Caco-2 (cell line): ENCODE data around the gene OTX2. TPM values are rescaled to one million over a fixed set of nuclear protein-coding genes. Genes with fewer than 3 reads are reported as not detected.
A peak's percentile ranks its signal among the peaks of the same experiment; 100 is the strongest.

Source experiments
- BruUV-seq: library from RNA; stranded (reverse); fragments of 400-500 nt; replicated peaks from 2 replicates; lab custom pipeline; 2021; lab: Mats Ljungman, UMichigan
- CTCF ChIA-PET: fragments of 300-600 bp; sonication (Branson Sonifier 250); formaldehyde crosslinking; loops from one replicate; lab custom pipeline; 2022; ENCODE audit warnings: antibody characterized with exemption; lab: Charles Lee
- POLR2A ChIA-PET: fragments of 300-600 bp; sonication (Branson Sonifier 250); formaldehyde crosslinking; loops from one replicate; lab custom pipeline; 2022; ENCODE audit warnings: antibody characterized with exemption; lab: Charles Lee
- DNase-seq, 2 experiments: peaks; one replicate each; pipeline versions ENCODE4 v3.0.0 to v3.0.0-alpha.2; 2020 to 2022
- H3K27me3 ChIP-seq: replicated peaks from 2 replicates; pipeline ENCODE4 v1.6.0; 2011; ENCODE audit warnings: low read length; ENCODE audit not compliant: control insufficient read depth, insufficient read depth
- H3K36me3 ChIP-seq: 2 replicates; pipeline ENCODE4 v1.5.1; 2011; ENCODE audit warnings: low read length; ENCODE audit not compliant: control insufficient read depth, insufficient read depth
- H3K4me1 ChIP-seq: fragments of 250-450 bp; sonication (Bioruptor Pico); 2 replicates; pipeline ENCODE4 v1.5.1; 2020; ENCODE audit warnings: mild to moderate bottlenecking
- H3K4me3 ChIP-seq: 2 replicates; pipeline ENCODE4 v1.5.1; 2011; ENCODE audit warnings: low read depth, mild to moderate bottlenecking, control low read depth, low read length
- H3K9me3 ChIP-seq: fragments of 250-450 bp; sonication (Bioruptor Pico); 2 replicates; pipeline ENCODE4 v1.5.1; 2020; ENCODE audit warnings: mild to moderate bottlenecking, moderate library complexity
- H3K27ac Mint-ChIP-seq: one replicate; pipeline ENCODE4 v1.8.0; 2022; ENCODE audit warnings: mixed read lengths; ENCODE audit not compliant: unreplicated experiment
- H3K27me3 Mint-ChIP-seq: one replicate; pipeline ENCODE4 v1.8.0; 2022; ENCODE audit warnings: mixed read lengths; ENCODE audit not compliant: insufficient read depth, unreplicated experiment
- H3K36me3 Mint-ChIP-seq: one replicate; pipeline ENCODE4 v1.8.0; 2022; ENCODE audit warnings: mild to moderate bottlenecking, mixed read lengths; ENCODE audit not compliant: insufficient read depth, unreplicated experiment
- H3K4me1 Mint-ChIP-seq: one replicate; pipeline ENCODE4 v1.8.0; 2022; ENCODE audit warnings: low read depth, mixed read lengths; ENCODE audit not compliant: unreplicated experiment
- H3K4me3 Mint-ChIP-seq: one replicate; pipeline ENCODE4 v1.8.0; 2022; ENCODE audit warnings: mild to moderate bottlenecking, moderate library complexity, mixed read lengths; ENCODE audit not compliant: unreplicated experiment
- H3K9me3 Mint-ChIP-seq: one replicate; pipeline ENCODE4 v1.8.0; 2022; ENCODE audit warnings: mixed read lengths; ENCODE audit not compliant: unreplicated experiment
- intact Hi-C: fragments of 100-400 bp; cut with micrococcal nuclease; formaldehyde crosslinking; loops from one replicate; pipeline ENCODE4 v1.10.0; 2022; ENCODE audit not compliant: unreplicated experiment
- total RNA-seq: library from RNA; stranded (reverse); gene quantifications from 2 replicates; pipeline ENCODE4 v1.2.3, GENCODE V29; 2022
- TF ChIP-seq, protein P1 (sequence below), 2 experiments: fragments of 200-600 bp in 1 of 2; IDR thresholded peaks; 1 replicate in 1 of 2; 2 replicates in 1 of 2; pipeline versions ENCODE4 v1.5.1 to v1.8.0; 2011 to 2022; ENCODE audit warnings: antibody characterized with exemption in 1 of 2, control low read depth in 1 of 2, inconsistent platforms in 1 of 2, low read depth in 1 of 2, low read length in 1 of 2, mild to moderate bottlenecking in 1 of 2, moderate library complexity in 1 of 2; ENCODE audit not compliant: insufficient read depth in 1 of 2, severe bottlenecking in 1 of 2, unreplicated experiment in 1 of 2

OTX2 gene
- total RNA-seq, 1 experiment from 2014 or later = not detected

- no peaks in the 10 kb centered on the region for H3K36me3 Mint-ChIP-seq
- H3K4me3 Mint-ChIP-seq = no peak overlapping the region
- CTCF ChIA-PET = no interaction called here
- H3K4me1 Mint-ChIP-seq = no peaks in the 10 kb centered on the region
- intact Hi-C loops = no loop called here
- no peaks in the 10 kb centered on the region for H3K27me3 ChIP-seq
- H3K4me3 ChIP-seq = no peak overlapping the region
- POLR2A ChIA-PET = no interaction called here
- no peak for DNase-seq
- no peaks in the 10 kb centered on the region for H3K4me1 ChIP-seq
- peaks cover 4% of the 10 kb centered on the region for H3K27me3 Mint-ChIP-seq
- no peaks in the 10 kb centered on the region for H3K9me3 Mint-ChIP-seq
- TF ChIP-seq, protein P1, sequence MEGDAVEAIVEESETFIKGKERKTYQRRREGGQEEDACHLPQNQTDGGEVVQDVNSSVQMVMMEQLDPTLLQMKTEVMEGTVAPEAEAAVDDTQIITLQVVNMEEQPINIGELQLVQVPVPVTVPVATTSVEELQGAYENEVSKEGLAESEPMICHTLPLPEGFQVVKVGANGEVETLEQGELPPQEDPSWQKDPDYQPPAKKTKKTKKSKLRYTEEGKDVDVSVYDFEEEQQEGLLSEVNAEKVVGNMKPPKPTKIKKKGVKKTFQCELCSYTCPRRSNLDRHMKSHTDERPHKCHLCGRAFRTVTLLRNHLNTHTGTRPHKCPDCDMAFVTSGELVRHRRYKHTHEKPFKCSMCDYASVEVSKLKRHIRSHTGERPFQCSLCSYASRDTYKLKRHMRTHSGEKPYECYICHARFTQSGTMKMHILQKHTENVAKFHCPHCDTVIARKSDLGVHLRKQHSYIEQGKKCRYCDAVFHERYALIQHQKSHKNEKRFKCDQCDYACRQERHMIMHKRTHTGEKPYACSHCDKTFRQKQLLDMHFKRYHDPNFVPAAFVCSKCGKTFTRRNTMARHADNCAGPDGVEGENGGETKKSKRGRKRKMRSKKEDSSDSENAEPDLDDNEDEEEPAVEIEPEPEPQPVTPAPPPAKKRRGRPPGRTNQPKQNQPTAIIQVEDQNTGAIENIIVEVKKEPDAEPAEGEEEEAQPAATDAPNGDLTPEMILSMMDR (IDR thresholded peaks at IDR 0.05; ENCODE audit: insufficient read depth in 1 of 2, low read depth in 1 of 2, low read length in 1 of 2, severe bottlenecking in 1 of 2, unreplicated experiment in 1 of 2) = no peak
- peak overlapping the region; percentile 25 for H3K27ac Mint-ChIP-seq
- no TSS peak for BruUV-seq
- H3K36me3 ChIP-seq = no peaks in the 10 kb centered on the region
- no peaks in the 10 kb centered on the region for H3K9me3 ChIP-seq
These were observed 735 bp upstream of the OTX2 start for GRCh38 chr14:56810836-56811592.

DNA sequence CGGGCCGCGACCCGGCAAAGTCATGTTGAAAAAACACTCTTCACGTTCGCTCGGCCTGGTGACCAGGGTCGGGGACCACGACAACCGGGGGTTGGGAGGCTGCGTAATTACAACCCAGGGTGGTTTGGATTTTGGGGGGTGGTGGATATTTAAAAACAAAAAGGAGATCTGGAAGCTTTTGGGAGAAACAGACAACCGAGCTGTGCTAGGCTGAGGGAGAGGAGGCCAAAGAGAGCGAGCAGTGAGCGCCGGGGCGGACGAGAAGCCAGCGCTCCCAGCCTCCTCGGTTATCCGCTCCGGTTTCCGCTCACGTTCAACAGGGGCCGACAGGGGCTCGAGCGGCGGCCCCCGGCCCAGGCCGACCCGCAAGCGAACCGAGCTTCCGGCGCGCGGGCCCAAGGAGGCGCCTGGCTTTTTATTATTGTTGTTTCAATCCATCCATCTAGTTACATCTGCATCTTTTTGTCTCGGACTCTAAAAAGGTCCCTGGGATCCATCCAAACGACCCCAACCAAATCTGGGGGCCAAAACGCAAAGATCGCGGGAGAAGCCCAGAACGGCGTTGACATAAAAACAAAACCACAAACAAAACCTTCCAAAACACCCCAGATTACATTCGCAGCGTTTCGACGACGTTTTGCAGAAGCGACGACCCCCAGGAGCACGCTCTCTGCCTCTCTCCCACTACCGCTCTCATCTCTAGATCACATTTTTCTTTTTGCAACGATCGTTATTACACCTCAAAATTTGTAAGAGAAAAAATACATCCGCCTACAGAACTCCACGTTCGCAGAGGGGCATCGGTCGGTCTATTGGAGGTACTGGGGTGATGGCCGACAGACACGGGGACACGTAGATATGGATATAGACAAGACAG is 771 bp downstream of the OTX2 start:
- Mint-ChIP-seq H3K27me3 (peaks cover 3% of the 10 kb centered on the region), H3K27ac (no peak overlapping the region), H3K9me3 (no peaks in the 10 kb centered on the region), H3K4me3 (no peak overlapping the region), H3K4me1 (peaks cover 7% of the 10 kb centered on the region), H3K36me3 (no peaks in the 10 kb centered on the region)
- Histone ChIP-seq H3K4me1 (no peaks in the 10 kb centered on the region), H3K27me3 (no peaks in the 10 kb centered on the region), H3K9me3 (no peaks in the 10 kb centered on the region), H3K36me3 (no peaks in the 10 kb centered on the region), H3K4me3 (no peak overlapping the region)
- ChIA-PET CTCF (no interaction called here), POLR2A (no interaction called here)
- TF ChIP-seq, protein P1 (IDR thresholded peaks at IDR 0.05; ENCODE audit: insufficient read depth in 1 of 2, low read depth in 1 of 2, low read length in 1 of 2, severe bottlenecking in 1 of 2, unreplicated experiment in 1 of 2) = no peak
- DNase-seq = no peak
- BruUV-seq = no TSS peak
- intact Hi-C loops = no loop called here

GRCh38 chr14:56808383-56809269 is 1.7 kb downstream of the OTX2 start:
- Histone ChIP-seq H3K36me3 (no peaks in the 10 kb centered on the region), H3K9me3 (no peaks in the 10 kb centered on the region), H3K4me3 (no peak overlapping the region), H3K27me3 (no peaks in the 10 kb centered on the region), H3K4me1 (no peaks in the 10 kb centered on the region)
- POLR2A ChIA-PET = no interaction called here
- TF ChIP-seq, protein P1 (IDR thresholded peaks at IDR 0.05; ENCODE audit: insufficient read depth in 1 of 2, low read depth in 1 of 2, low read length in 1 of 2, severe bottlenecking in 1 of 2, unreplicated experiment in 1 of 2) = no peak
- intact Hi-C loops = no loop called here
- H3K9me3 Mint-ChIP-seq = no peaks in the 10 kb centered on the region
- no peak overlapping the region for H3K4me3 Mint-ChIP-seq
- no peak overlapping the region for H3K27ac Mint-ChIP-seq
- no TSS peak for BruUV-seq
- H3K36me3 Mint-ChIP-seq = no peaks in the 10 kb centered on the region
- CTCF ChIA-PET = no interaction called here
- no peak for DNase-seq
- no peaks in the 10 kb centered on the region for H3K27me3 Mint-ChIP-seq
- peaks cover 7% of the 10 kb centered on the region for H3K4me1 Mint-ChIP-seq
